HG03025 (cell line): ENCODE results near the gene P2RY12.
"Not testable (repeated sequence)": the region's sequence is repeated elsewhere in the genome, so short reads cannot be mapped to it uniquely, and the experiment has no call there.

Experiments
- ATAC-seq: cut with Tn5 transposase; IDR thresholded peaks from one replicate; pipeline ENCODE4 v1.9.1; 2021; ENCODE audit warnings: mild to moderate bottlenecking, moderate library complexity; ENCODE audit not compliant: unreplicated experiment, low FRiP score

P2RY12 gene

GRCh38 chr3:151393941-151394340, 9.4 kb upstream of the P2RY12 start:
- no peak for ATAC-seq

- ATAC-seq = no peak
Measured at GRCh38 chr3:151393146-151393830, 8.7 kb upstream of the P2RY12 start.

- ATAC-seq = not testable (repeated sequence)
Measured at GRCh38 chr3:151392191-151392590, 7.6 kb upstream of the P2RY12 start.

GRCh38 chr3:151391720-151392119, 7.2 kb upstream of the P2RY12 start:
- no peak for ATAC-seq

- no peak for ATAC-seq
Measured at GRCh38 chr3:151387842-151388241, 3.3 kb upstream of the P2RY12 start.

- no peak for ATAC-seq
Measured at GRCh38 chr3:151387432-151387831, 2.9 kb upstream of the P2RY12 start.

- ATAC-seq = no peak
Measured at GRCh38 chr3:151386056-151386455, 1.5 kb upstream of the P2RY12 start.

- ATAC-seq = no peak
Measured at GRCh38 chr3:151383956-151384355, 597 bp downstream of the P2RY12 start.

GRCh38 chr3:151383111-151383510, 1.4 kb downstream of the P2RY12 start:
- ATAC-seq = no peak

- no peak for ATAC-seq
Measured at GRCh38 chr3:151382671-151383070, 1.9 kb downstream of the P2RY12 start.

GRCh38 chr3:151379083-151379734, 5.3 kb downstream of the P2RY12 start:
- ATAC-seq = no peak

- ATAC-seq = peak; percentile 86
Measured at GRCh38 chr3:151377768-151378385, 6.7 kb downstream of the P2RY12 start.

- ATAC-seq = no peak
Measured at GRCh38 chr3:151372063-151372820, 12.3 kb downstream of the P2RY12 start.

GRCh38 chr3:151371526-151371925, 13.0 kb downstream of the P2RY12 start:
- ATAC-seq = no peak

GRCh38 chr3:151367448-151367847, 17.1 kb downstream of the P2RY12 start:
- ATAC-seq = no peak

GRCh38 chr3:151366993-151367392, 17.6 kb downstream of the P2RY12 start:
- ATAC-seq = no peak

- no peak for ATAC-seq
Measured at GRCh38 chr3:151362751-151363174, 21.8 kb downstream of the P2RY12 start.

GRCh38 chr3:151357463-151357850, 27.1 kb downstream of the P2RY12 start:
- no peak for ATAC-seq

- no peak for ATAC-seq
Measured at GRCh38 chr3:151356794-151357462, 27.6 kb downstream of the P2RY12 start.

GRCh38 chr3:151351648-151352047, 32.9 kb downstream of the P2RY12 start:
- peak; percentile 23 for ATAC-seq
